ENCODE data around the gene SPIRE1.
"Not testable (repeated sequence)": the region's sequence is repeated elsewhere in the genome, so short reads cannot be mapped to it uniquely, and the experiment has no call there.

SPIRE1 gene

GRCh38 chr18:12630136-12630535, 27.8 kb downstream of the SPIRE1 start:
- H2AFZ ChIP-seq (ENCODE audit: low read depth) = no peak overlapping the region

GRCh38 chr18:12628706-12629702, 28.9 kb downstream of the SPIRE1 start:
- H3K79me2 ChIP-seq (ENCODE audit: insufficient read depth, low read depth) = no peaks in the 10 kb centered on the region
- H3K4me3 ChIP-seq (IDR thresholded peaks at IDR 0.05; ENCODE audit: insufficient read depth, low read depth, low read length) = no peak overlapping the region
- no peaks in the 10 kb centered on the region for H3K27me3 ChIP-seq (ENCODE audit: insufficient read depth, low read depth)
- no peak for TF ChIP-seq CTCF (conservative IDR thresholded peaks at IDR 0.05; ENCODE audit: low read depth, low read length)
- H2AFZ ChIP-seq (ENCODE audit: low read depth) = no peak overlapping the region
- no peaks in the 10 kb centered on the region for H3K36me3 ChIP-seq (ENCODE audit: insufficient read depth)
- H3K4me2 ChIP-seq = no peak overlapping the region
- peaks cover 17% of the 10 kb centered on the region for H3K4me1 ChIP-seq (ENCODE audit: low read depth, poor library complexity, severe bottlenecking)
- no peaks in the 10 kb centered on the region for H4K20me1 ChIP-seq (ENCODE audit: insufficient read depth)
- H3K9ac ChIP-seq = no peak overlapping the region
- H3K27ac ChIP-seq = no peak overlapping the region

More at GRCh38 chr18:12630136-12630535, 27.8 kb downstream of the SPIRE1 start:
- Histone ChIP-seq H3K4me3 (IDR thresholded peaks at IDR 0.05; ENCODE audit: insufficient read depth, low read depth, low read length) (no peak overlapping the region), H3K36me3 (ENCODE audit: insufficient read depth) (no peaks in the 10 kb centered on the region), H3K79me2 (ENCODE audit: insufficient read depth, low read depth) (no peaks in the 10 kb centered on the region), H4K20me1 (ENCODE audit: insufficient read depth) (no peaks in the 10 kb centered on the region), H3K4me2 (no peak overlapping the region), H3K9ac (no peak overlapping the region), H3K27me3 (ENCODE audit: insufficient read depth, low read depth) (no peaks in the 10 kb centered on the region), H3K27ac (no peak overlapping the region), H3K4me1 (ENCODE audit: low read depth, poor library complexity, severe bottlenecking) (peaks cover 17% of the 10 kb centered on the region)
- no peak for TF ChIP-seq CTCF (conservative IDR thresholded peaks at IDR 0.05; ENCODE audit: low read depth, low read length)

GRCh38 chr18:12627199-12627598, 30.7 kb downstream of the SPIRE1 start:
- H2AFZ ChIP-seq (ENCODE audit: low read depth); H3K9ac ChIP-seq; H3K27me3 ChIP-seq (ENCODE audit: insufficient read depth, low read depth); H3K4me2 ChIP-seq; H3K79me2 ChIP-seq (ENCODE audit: insufficient read depth, low read depth); H3K27ac ChIP-seq; H3K36me3 ChIP-seq (ENCODE audit: insufficient read depth); H4K20me1 ChIP-seq (ENCODE audit: insufficient read depth); H3K4me1 ChIP-seq (ENCODE audit: low read depth, poor library complexity, severe bottlenecking); H3K4me3 ChIP-seq (IDR thresholded peaks at IDR 0.05; ENCODE audit: insufficient read depth, low read depth, low read length): not testable (repeated sequence)

- Histone ChIP-seq H3K9ac (no peak overlapping the region), H3K27ac (no peak overlapping the region), H3K4me1 (ENCODE audit: low read depth, poor library complexity, severe bottlenecking) (no peaks in the 10 kb centered on the region), H3K79me2 (ENCODE audit: insufficient read depth, low read depth) (no peaks in the 10 kb centered on the region), H2AFZ (ENCODE audit: low read depth) (no peak overlapping the region), H3K4me3 (IDR thresholded peaks at IDR 0.05; ENCODE audit: insufficient read depth, low read depth, low read length) (no peak overlapping the region), H3K4me2 (no peak overlapping the region), H4K20me1 (ENCODE audit: insufficient read depth) (no peaks in the 10 kb centered on the region), H3K27me3 (ENCODE audit: insufficient read depth, low read depth) (no peaks in the 10 kb centered on the region), H3K36me3 (ENCODE audit: insufficient read depth) (no peaks in the 10 kb centered on the region)
- TF ChIP-seq CTCF (conservative IDR thresholded peaks at IDR 0.05; ENCODE audit: low read depth, low read length) = no peak
Observed at GRCh38 chr18:12625241-12625640, 32.7 kb downstream of the SPIRE1 start.

Measured in KMS-11 (cell line).